A673 (cell line): ENCODE measurements around the gene MTERF4. TPM values are rescaled to one million over a fixed set of nuclear protein-coding genes. Genes with fewer than 3 reads are reported as not detected.

ENCODE experiments used
- BruUV-seq: library from RNA; stranded (reverse); fragments of 400-500 nt; replicated peaks from 2 replicates; lab custom pipeline; 2021; lab: Mats Ljungman, UMichigan
- CTCF ChIA-PET: fragments of 300-600 bp; sonication (Branson Sonifier 250); formaldehyde crosslinking; loops from one replicate; lab custom pipeline; 2022; ENCODE audit warnings: antibody characterized with exemption; lab: Charles Lee
- POLR2A ChIA-PET: fragments of 300-600 bp; sonication (Branson Sonifier 250); formaldehyde crosslinking; loops from one replicate; lab custom pipeline; 2022; ENCODE audit warnings: antibody characterized with exemption; ENCODE audit not compliant: low non-redundant PET; lab: Charles Lee
- DNase-seq: peaks from one replicate; pipeline ENCODE4 v3.0.0-alpha.2; 2015; ENCODE audit warnings: low spot score
- H3K27ac ChIP-seq: fragments of 200-600 bp; sonication (generic); 2 replicates; pipeline ENCODE4 v1.5.1; 2016; ENCODE audit warnings: mixed run types, low read depth, mild to moderate bottlenecking, mixed read lengths, antibody characterized with exemption, low read length; ENCODE audit not compliant: poor library complexity, severe bottlenecking
- H3K27me3 ChIP-seq: fragments of 200-600 bp; sonication (generic); replicated peaks from 2 replicates; pipeline ENCODE4 v1.6.1; 2017; ENCODE audit warnings: mixed run types, low read depth, mild to moderate bottlenecking, mixed read lengths, antibody characterized with exemption, low read length; ENCODE audit not compliant: insufficient read depth, poor library complexity
- H3K36me3 ChIP-seq: fragments of 200-600 bp; sonication (generic); 2 replicates; pipeline ENCODE4 v1.6.1; 2016; ENCODE audit warnings: mixed run types, mild to moderate bottlenecking, mixed read lengths, antibody characterized with exemption, low read length; ENCODE audit not compliant: insufficient read depth, poor library complexity, severe bottlenecking
- H3K4me1 ChIP-seq: fragments of 200-600 bp; sonication (generic); 2 replicates; pipeline ENCODE4 v1.6.1; 2017; ENCODE audit warnings: mixed run types, mild to moderate bottlenecking, mixed read lengths, antibody characterized with exemption, low read length; ENCODE audit not compliant: insufficient read depth, poor library complexity, severe bottlenecking
- H3K4me3 ChIP-seq: fragments of 200-600 bp; sonication (generic); 2 replicates; pipeline ENCODE4 v1.5.1; 2016; ENCODE audit warnings: low read depth, mixed run types, mild to moderate bottlenecking, mixed read lengths, low read length; ENCODE audit not compliant: poor library complexity, severe bottlenecking
- H3K9me3 ChIP-seq: fragments of 200-600 bp; sonication (generic); 2 replicates; pipeline ENCODE4 v1.6.1; 2016; ENCODE audit warnings: mixed run types, low read depth, mild to moderate bottlenecking, mixed read lengths, antibody characterized with exemption, low read length; ENCODE audit not compliant: poor library complexity, severe bottlenecking
- EZH2 ChIP-seq: fragments of 200-600 bp; sonication (generic); IDR thresholded peaks from 2 replicates; pipeline ENCODE4 v1.6.1; 2017; ENCODE audit warnings: borderline replicate concordance, low read depth, mild to moderate bottlenecking, mixed read lengths, antibody characterized with exemption, low read length; ENCODE audit not compliant: poor library complexity, severe bottlenecking
- intact Hi-C: fragments of 100-400 bp; cut with micrococcal nuclease; formaldehyde crosslinking; loops from one replicate; pipeline ENCODE4 v1.10.0; 2022; ENCODE audit not compliant: unreplicated experiment
- total RNA-seq: library from RNA; stranded (reverse); gene quantifications from 2 replicates; pipeline ENCODE4 v1.2.3, GENCODE V29; 2021
- TF ChIP-seq, protein P1 (sequence below): fragments of 300-800, 200-600 bp; sonication (generic); conservative IDR thresholded peaks from 2 replicates; pipeline ENCODE4 v1.5.1; 2017; ENCODE audit warnings: low read depth, mild to moderate bottlenecking, antibody characterized with exemption, low read length, moderate library complexity, mixed read lengths

The MTERF4 gene
- total RNA-seq, 1 experiment from 2014 or later = 39.8 TPM

- ChIA-PET POLR2A (no interaction called here), CTCF (no interaction called here)
- Histone ChIP-seq H3K9me3 (no peaks in the 10 kb centered on the region), H3K27me3 (no peaks in the 10 kb centered on the region), H3K4me3 (no peak overlapping the region), H3K27ac (no peak overlapping the region), H3K36me3 (peaks cover 14% of the 10 kb centered on the region), H3K4me1 (no peaks in the 10 kb centered on the region)
- intact Hi-C loops = no loop called here
- TF ChIP-seq EZH2 = no peak
- TF ChIP-seq, protein P1, sequence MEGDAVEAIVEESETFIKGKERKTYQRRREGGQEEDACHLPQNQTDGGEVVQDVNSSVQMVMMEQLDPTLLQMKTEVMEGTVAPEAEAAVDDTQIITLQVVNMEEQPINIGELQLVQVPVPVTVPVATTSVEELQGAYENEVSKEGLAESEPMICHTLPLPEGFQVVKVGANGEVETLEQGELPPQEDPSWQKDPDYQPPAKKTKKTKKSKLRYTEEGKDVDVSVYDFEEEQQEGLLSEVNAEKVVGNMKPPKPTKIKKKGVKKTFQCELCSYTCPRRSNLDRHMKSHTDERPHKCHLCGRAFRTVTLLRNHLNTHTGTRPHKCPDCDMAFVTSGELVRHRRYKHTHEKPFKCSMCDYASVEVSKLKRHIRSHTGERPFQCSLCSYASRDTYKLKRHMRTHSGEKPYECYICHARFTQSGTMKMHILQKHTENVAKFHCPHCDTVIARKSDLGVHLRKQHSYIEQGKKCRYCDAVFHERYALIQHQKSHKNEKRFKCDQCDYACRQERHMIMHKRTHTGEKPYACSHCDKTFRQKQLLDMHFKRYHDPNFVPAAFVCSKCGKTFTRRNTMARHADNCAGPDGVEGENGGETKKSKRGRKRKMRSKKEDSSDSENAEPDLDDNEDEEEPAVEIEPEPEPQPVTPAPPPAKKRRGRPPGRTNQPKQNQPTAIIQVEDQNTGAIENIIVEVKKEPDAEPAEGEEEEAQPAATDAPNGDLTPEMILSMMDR = no peak
- no peak for DNase-seq
- no TSS peak for BruUV-seq
Measured at GRCh38 chr2:241109210-241110088, 7.4 kb upstream of the MTERF4 start.

- CTCF ChIA-PET = no interaction called here
- Histone ChIP-seq H3K4me3 (no peak overlapping the region), H3K9me3 (no peaks in the 10 kb centered on the region), H3K27ac (no peak overlapping the region), H3K27me3 (no peaks in the 10 kb centered on the region), H3K36me3 (peaks cover 11% of the 10 kb centered on the region), H3K4me1 (no peaks in the 10 kb centered on the region)
- POLR2A ChIA-PET = no interaction called here
- no TSS peak for BruUV-seq
- intact Hi-C loops = no loop called here
- TF ChIP-seq EZH2 = no peak
- TF ChIP-seq, protein P1 = no peak
- DNase-seq = no peak
Measured at GRCh38 chr2:241108271-241109209, 6.5 kb upstream of the MTERF4 start.

DNA sequence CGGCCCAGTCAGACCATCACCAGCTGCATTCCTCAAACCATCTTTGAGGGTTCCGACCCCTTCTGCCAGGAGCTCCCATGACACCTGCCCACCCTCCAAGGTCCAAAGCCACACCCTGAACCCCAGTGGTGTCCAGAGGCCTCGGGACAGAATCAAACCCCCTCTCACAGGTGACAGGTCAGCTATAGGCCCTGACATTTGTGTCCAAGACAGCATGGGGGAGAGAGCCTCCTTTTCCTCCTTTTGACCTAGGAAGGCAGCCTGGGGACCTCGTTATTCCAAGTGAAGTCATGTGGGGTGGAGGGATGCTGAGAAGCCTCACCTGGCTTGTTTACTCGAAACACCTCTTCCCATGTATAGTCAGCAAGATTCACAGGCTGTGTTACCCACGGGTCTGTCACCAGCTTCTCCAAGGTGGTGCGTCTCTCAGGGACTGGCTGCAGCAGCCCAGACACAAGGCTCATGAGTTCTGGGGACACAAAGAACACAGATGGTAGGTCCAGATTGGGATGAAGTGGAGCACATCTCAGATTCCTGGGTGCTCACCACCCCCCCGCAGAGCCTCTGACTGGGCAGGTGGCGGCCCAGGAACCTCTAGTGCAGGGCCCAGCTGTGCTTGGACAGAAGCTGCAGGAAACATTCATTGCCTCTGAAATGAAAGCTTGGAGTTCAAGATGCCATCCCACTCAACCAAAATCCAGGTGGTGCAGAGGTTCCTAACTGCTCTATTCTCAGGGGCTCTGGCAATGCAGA, 5.1 kb upstream of the MTERF4 start:
- no peaks in the 10 kb centered on the region for H3K9me3 ChIP-seq
- peaks cover 8% of the 10 kb centered on the region for H3K36me3 ChIP-seq
- BruUV-seq = no TSS peak
- ChIA-PET POLR2A (no interaction called here), CTCF (no interaction called here)
- intact Hi-C loops = no loop called here
- no peak overlapping the region for H3K4me3 ChIP-seq
- no peak for TF ChIP-seq EZH2
- TF ChIP-seq, protein P1 = no peak
- H3K27ac ChIP-seq = no peak overlapping the region
- H3K4me1 ChIP-seq = no peaks in the 10 kb centered on the region
- no peak for DNase-seq
- H3K27me3 ChIP-seq = no peaks in the 10 kb centered on the region
